Smooth muscle cell (in vitro differentiated cells): Measurements from ENCODE around the gene ZNF26. TPM values are rescaled to one million over a fixed set of nuclear protein-coding genes. Genes with fewer than 3 reads are reported as not detected.
"Not testable (repeated sequence)": the region's sequence is repeated elsewhere in the genome, so short reads cannot be mapped to it uniquely, and the experiment has no call there.

ENCODE experiments used
- DNase-seq: peaks from one replicate; lab custom pipeline; 2025; ENCODE audit not compliant: unreplicated experiment; lab: John Stamatoyannopoulos, UW
- H2AFZ ChIP-seq: fragments of 200-600 bp; sonication (generic); 2 replicates; pipeline ENCODE4 v1.6.0; 2016; ENCODE audit warnings: antibody characterized with exemption, low read depth, mild to moderate bottlenecking
- H3F3A ChIP-seq: fragments of 200-600 bp; sonication (generic); 2 replicates; pipeline ENCODE4 v1.6.0; 2017; ENCODE audit warnings: antibody characterized with exemption, low read depth
- H3K27ac ChIP-seq: fragments of 200-600 bp; sonication (generic); 2 replicates; pipeline ENCODE4 v1.5.1; 2016; ENCODE audit warnings: low read depth, mild to moderate bottlenecking
- H3K27me3 ChIP-seq: fragments of 200-600 bp; sonication (generic); 2 replicates; pipeline ENCODE4 v1.6.1; 2016; ENCODE audit warnings: low read depth, mild to moderate bottlenecking
- H3K36me3 ChIP-seq: fragments of 200-600 bp; sonication (generic); 2 replicates; pipeline ENCODE4 v1.5.1; 2016; ENCODE audit warnings: low read depth
- H3K4me1 ChIP-seq: fragments of 200-600 bp; sonication (generic); 2 replicates; pipeline ENCODE4 v1.5.1; 2016; ENCODE audit warnings: low read depth
- H3K4me2 ChIP-seq: fragments of 200-600 bp; sonication (generic); 2 replicates; pipeline ENCODE4 v1.6.0; 2016; ENCODE audit warnings: mild to moderate bottlenecking
- H3K4me3 ChIP-seq: fragments of 200-600 bp; sonication (generic); 2 replicates; pipeline ENCODE4 v1.5.1; 2016; ENCODE audit warnings: mild to moderate bottlenecking
- H3K79me2 ChIP-seq: fragments of 200-600 bp; sonication (generic); 2 replicates; pipeline ENCODE4 v1.6.0; 2016; ENCODE audit warnings: low read depth, mild to moderate bottlenecking
- H3K9ac ChIP-seq: fragments of 200-600 bp; sonication (generic); 2 replicates; pipeline ENCODE4 v1.6.0; 2016; ENCODE audit warnings: low read depth
- H3K9me3 ChIP-seq: fragments of 200-600 bp; sonication (generic); replicated peaks from 2 replicates; pipeline ENCODE4 v1.5.1; 2016; ENCODE audit warnings: low read depth
- H4K20me1 ChIP-seq: fragments of 200-600 bp; sonication (generic); 2 replicates; pipeline ENCODE4 v1.6.0; 2016; ENCODE audit warnings: low read depth
- WGBS: methylation state at CpG from one replicate; pipeline ENCODE4 v1.1.7; 2016; ENCODE audit warnings: low lambda C conversion rate; 5-methylcytosine and 5-hydroxymethylcytosine counted together
- polyA plus RNA-seq: library from polyadenylated mRNA; unstranded; fragments of >200 nt; fragmentation: Nextera tagmentation; extraction: Ambion mirVana; gene quantifications from 2 replicates; pipeline ENCODE4 v1.2.1, GENCODE V29; 2016
- total RNA-seq: library from RNA; depleted of rRNA; stranded (reverse); fragments of >200 nt; gene quantifications from 2 replicates; pipeline ENCODE4 v1.2.3, GENCODE V29; 2014
- TF ChIP-seq, protein P1 (sequence below): fragments of 200-600 bp; sonication (generic); IDR thresholded peaks from 2 replicates; pipeline ENCODE4 v1.5.1; 2017; ENCODE audit warnings: borderline replicate concordance, mild to moderate bottlenecking, antibody characterized with exemption; ENCODE audit not compliant: insufficient read depth, poor library complexity, severe bottlenecking

Gene ZNF26, protein sequence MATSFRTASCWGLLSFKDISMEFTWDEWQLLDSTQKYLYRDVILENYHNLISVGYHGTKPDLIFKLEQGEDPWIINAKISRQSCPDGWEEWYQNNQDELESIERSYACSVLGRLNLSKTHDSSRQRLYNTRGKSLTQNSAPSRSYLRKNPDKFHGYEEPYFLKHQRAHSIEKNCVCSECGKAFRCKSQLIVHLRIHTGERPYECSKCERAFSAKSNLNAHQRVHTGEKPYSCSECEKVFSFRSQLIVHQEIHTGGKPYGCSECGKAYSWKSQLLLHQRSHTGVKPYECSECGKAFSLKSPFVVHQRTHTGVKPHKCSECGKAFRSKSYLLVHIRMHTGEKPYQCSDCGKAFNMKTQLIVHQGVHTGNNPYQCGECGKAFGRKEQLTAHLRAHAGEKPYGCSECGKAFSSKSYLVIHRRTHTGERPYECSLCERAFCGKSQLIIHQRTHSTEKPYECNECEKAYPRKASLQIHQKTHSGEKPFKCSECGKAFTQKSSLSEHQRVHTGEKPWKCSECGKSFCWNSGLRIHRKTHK
- 7.7 and 8.8 TPM in 2 replicates for total RNA-seq
- 5.6 and 6.1 TPM in 2 replicates for polyA plus RNA-seq

DNA sequence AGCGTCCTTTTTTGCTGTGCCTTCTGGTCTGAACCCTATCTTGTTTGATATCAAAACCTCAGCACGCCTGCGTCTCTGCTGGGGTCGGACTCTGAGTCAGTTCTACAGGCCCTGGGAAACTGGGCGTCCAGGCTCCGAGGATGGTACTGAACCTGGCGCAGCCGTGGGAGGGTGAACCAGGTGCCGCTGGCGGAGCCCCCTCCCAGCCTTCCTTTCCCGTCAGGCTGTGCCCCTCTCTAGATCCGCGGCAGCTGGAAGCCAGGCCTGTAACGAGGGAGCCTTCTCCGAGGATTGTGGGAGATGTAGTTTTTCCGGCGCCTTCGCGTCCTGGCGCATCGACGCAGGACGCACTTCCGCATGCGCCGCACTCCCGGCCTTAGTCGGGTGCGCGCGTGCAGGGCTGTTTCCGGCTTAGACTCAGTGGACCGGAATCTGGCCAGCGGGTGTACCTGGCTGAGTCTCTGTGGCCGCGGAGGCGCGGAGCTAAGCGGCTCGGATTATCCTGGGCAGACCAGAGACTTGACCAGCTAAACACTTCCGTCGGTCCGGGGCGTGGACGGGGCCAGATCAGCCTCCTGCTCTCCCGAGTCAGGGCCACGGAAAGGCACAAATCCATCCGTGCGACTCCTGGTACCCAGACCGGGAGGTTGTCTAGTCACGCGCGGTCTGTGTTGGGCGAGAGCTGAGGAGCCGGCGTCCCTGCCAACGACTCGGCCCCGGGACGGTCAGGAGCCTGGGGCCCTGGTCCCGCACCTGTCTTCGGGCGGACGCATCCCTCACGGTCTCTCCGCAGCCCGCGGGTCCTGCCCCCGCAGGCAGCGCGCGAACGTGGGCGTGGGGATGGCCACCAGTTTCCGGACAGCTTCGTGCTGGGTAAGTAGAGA lies at the start of gene ZNF26:
ZNF26 (plus strand) TSS at position 367 of the 884 bp plus-strand sequence; CDS start at position 841, 474 bp downstream.
- peaks cover 4% of the 10 kb centered on the region for H3K4me1 ChIP-seq
- peak within 1 kb of the TSS; percentile 97 for H3K4me2 ChIP-seq
- 2% methylated on average over 76 of the region's 76 CpGs for WGBS
- no peaks in the 10 kb centered on the region for H3K27me3 ChIP-seq
- peak; percentile 37 for DNase-seq
- H2AFZ ChIP-seq, result peak within 1 kb of the TSS; percentile 100
- no peaks in the 10 kb centered on the region for H3K9me3 ChIP-seq
- H3K9ac ChIP-seq, result peak within 1 kb of the TSS; percentile 82
- H3K79me2 ChIP-seq, result peaks cover 45% of the 10 kb centered on the region
- no peaks in the 10 kb centered on the region for H4K20me1 ChIP-seq
- H3K4me3 ChIP-seq, result peak within 1 kb of the TSS; percentile 97
- no peaks in the 10 kb centered on the region for H3F3A ChIP-seq
- TF ChIP-seq, protein P1, sequence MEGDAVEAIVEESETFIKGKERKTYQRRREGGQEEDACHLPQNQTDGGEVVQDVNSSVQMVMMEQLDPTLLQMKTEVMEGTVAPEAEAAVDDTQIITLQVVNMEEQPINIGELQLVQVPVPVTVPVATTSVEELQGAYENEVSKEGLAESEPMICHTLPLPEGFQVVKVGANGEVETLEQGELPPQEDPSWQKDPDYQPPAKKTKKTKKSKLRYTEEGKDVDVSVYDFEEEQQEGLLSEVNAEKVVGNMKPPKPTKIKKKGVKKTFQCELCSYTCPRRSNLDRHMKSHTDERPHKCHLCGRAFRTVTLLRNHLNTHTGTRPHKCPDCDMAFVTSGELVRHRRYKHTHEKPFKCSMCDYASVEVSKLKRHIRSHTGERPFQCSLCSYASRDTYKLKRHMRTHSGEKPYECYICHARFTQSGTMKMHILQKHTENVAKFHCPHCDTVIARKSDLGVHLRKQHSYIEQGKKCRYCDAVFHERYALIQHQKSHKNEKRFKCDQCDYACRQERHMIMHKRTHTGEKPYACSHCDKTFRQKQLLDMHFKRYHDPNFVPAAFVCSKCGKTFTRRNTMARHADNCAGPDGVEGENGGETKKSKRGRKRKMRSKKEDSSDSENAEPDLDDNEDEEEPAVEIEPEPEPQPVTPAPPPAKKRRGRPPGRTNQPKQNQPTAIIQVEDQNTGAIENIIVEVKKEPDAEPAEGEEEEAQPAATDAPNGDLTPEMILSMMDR, result no peak
- H3K27ac ChIP-seq, result peak within 1 kb of the TSS; percentile 78
- H3K36me3 ChIP-seq, result peaks cover 8% of the 10 kb centered on the region

- not testable (repeated sequence) for H3K4me3 ChIP-seq, H3K27me3 ChIP-seq, DNase-seq, H3K4me2 ChIP-seq, H3K79me2 ChIP-seq, H3K27ac ChIP-seq, H3K4me1 ChIP-seq, H3K9ac ChIP-seq, H3F3A ChIP-seq, H2AFZ ChIP-seq, H4K20me1 ChIP-seq
- H3K9me3 ChIP-seq, result peaks cover 49% of the 10 kb centered on the region
- WGBS, result over 99% methylated on average over 8 of the region's 8 CpGs
- peaks cover 26% of the 10 kb centered on the region for H3K36me3 ChIP-seq
Observed at GRCh38 chr12:132936921-132937320, 49.2 kb upstream of the ZNF26 start.

GRCh38 chr12:132937476-132937875 lies 48.7 kb upstream of the ZNF26 start:
- Histone ChIP-seq H3K27ac (no peak overlapping the region), H4K20me1 (no peaks in the 10 kb centered on the region), H3K4me3 (no peak overlapping the region), H3F3A (no peaks in the 10 kb centered on the region), H3K79me2 (no peaks in the 10 kb centered on the region), H2AFZ (no peak overlapping the region), H3K9ac (no peak overlapping the region), H3K9me3 (peaks cover 50% of the 10 kb centered on the region), H3K4me1 (no peaks in the 10 kb centered on the region), H3K4me2 (no peak overlapping the region), H3K27me3 (no peaks in the 10 kb centered on the region), H3K36me3 (peaks cover 26% of the 10 kb centered on the region)
- no peak for DNase-seq
- TF ChIP-seq, protein P1, result no peak
- WGBS, result 100% methylated on average over 2 of the region's 2 CpGs

GRCh38 chr12:132938807-132939206 lies 47.4 kb upstream of the ZNF26 start:
- H3K4me3 ChIP-seq, H4K20me1 ChIP-seq, H3K27ac ChIP-seq, H3K4me2 ChIP-seq, H3K27me3 ChIP-seq, H3F3A ChIP-seq, H3K9ac ChIP-seq, H3K79me2 ChIP-seq, H2AFZ ChIP-seq, DNase-seq, H3K4me1 ChIP-seq: not testable (repeated sequence)
- 100% methylated on average over 5 of the region's 25 CpGs for WGBS
- Histone ChIP-seq H3K9me3 (peaks cover 51% of the 10 kb centered on the region), H3K36me3 (peaks cover 28% of the 10 kb centered on the region)
